Measurements from ENCODE around the gene IFRD2.

The IFRD2 gene, protein sequence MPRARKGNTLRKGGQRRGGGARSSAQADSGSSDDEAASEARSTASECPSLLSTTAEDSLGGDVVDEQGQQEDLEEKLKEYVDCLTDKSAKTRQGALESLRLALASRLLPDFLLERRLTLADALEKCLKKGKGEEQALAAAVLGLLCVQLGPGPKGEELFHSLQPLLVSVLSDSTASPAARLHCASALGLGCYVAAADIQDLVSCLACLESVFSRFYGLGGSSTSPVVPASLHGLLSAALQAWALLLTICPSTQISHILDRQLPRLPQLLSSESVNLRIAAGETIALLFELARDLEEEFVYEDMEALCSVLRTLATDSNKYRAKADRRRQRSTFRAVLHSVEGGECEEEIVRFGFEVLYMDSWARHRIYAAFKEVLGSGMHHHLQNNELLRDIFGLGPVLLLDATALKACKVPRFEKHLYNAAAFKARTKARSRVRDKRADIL

DNA sequence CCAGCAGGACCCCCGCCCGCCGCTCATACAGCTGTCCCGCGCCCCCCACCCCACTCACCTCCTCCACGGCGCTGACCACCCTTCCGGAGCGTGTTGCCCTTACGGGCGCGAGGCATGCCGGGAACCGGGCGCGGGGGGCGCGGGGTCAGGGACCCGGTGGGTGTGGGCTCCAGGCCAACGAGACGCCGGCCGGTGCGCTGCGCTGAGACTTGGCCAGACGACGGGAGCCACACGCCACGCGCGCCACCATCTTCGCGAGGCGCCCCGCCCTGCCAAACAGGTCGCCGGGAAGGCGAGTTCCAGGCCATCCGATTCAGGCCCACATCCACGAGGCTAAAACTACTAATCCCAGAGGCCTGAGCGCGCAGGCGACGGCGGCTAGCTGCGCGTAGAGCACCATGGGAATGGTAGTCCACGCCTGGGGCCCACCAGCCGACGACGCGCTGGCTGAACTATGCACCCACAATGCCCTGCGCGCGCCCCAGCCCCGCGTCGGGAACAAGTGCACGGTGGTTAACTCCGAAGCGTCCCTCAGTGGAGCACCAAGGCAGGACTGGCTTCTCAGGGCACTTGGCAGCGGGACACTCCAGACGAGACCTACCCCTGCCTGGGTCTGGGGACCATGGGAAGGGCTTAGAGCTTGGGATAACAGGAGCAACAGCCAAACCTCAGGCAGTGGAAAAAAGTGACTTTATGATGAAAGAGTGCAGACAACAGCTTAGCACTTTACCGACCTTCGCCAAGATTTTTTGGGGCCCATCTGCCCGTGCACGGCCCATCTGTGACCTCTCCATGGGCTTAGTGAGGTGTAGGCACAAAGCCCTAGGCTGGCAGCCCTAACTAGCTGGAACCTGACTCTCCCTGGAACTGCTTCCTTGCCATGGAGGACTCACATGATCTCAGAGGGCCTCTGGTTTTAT lies at the start of gene IFRD2:
IFRD2 (minus strand) TSS at position 271 of the 920 bp plus-strand sequence; CDS start at position 116, 155 bp downstream.
- peak; percentile 96 for DNase-seq

DNA sequence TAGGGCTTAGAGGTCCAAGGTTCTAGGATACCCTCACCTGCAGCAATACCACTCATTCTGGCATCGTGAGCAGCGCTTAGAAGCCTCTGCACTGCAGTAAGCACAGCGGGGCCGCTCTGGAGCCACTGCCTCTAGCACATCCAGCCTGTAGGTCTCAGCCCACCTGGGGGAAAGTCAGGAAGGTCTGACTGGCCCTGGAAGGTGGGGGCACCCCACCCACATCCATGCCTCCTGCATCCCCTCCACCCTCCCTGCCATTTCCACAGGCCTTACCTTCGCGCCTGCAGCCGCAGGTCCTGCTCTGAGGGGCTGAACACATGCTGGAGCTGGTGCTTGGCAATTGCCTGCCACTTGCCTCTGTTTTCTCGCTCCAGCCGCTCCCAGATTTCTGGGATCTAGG lies 49.3 kb upstream of the IFRD2 start:
- no peak for DNase-seq

DNA sequence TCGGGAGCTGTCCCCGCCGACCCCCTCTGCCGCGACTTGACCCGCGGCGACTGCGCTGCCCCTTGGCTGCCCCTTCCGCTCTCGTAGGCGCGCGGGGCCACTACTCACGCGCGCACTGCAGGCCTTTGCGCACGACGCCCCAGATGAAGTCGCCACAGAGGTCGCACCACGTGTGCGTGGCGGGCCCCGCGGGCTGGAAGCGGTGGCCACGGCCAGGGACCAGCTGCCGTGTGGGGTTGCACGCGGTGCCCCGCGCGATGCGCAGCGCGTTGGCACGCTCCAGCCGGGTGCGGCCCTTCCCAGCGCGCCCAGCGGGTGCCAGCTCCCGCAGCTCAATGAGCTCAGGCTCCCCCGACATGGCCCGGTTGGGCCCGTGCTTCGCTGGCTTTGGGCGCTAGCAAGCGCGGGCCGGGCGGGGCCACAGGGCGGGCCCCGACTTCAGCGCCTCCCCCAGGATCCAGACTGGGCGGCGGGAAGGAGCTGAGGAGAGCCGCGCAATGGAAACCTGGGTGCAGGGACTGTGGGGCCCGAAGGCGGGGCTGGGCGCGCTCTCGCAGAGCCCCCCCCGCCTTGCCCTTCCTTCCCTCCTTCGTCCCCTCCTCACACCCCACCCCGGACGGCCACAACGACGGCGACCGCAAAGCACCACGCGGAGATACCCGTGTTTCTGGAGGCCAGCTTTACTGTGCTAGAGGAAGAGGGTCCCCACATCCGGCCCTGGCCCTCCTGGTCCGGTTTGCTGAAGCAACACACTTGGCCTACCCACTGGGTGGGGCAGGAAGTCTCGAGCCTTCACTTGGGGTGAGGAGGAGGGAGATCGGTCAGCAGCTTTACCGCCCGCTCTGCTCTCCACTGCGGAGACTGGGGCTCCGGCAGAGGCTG lies 48.5 kb upstream of the IFRD2 start, which contains the start of gene RASSF1:
RASSF1 (minus strand) TSS at position 389 of the 882 bp plus-strand sequence; CDS start at position 358, 31 bp downstream.
- peak; percentile 45 for DNase-seq

DNA sequence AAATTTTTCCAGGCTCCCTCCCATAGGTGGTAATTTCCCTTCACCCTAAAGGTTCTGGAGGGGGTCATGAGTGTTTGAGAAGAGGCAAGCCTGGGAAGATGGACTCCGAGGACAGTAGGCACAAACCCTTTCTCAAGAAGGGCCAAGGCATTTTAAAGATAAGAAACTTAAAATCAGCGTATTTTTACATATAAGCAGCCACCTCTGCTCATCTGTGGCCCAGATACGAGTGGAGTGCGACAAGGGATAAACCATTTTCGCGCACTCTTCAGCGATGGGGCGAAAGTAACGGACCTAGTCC lies 47.9 kb upstream of the IFRD2 start:
- DNase-seq = no peak

DNA sequence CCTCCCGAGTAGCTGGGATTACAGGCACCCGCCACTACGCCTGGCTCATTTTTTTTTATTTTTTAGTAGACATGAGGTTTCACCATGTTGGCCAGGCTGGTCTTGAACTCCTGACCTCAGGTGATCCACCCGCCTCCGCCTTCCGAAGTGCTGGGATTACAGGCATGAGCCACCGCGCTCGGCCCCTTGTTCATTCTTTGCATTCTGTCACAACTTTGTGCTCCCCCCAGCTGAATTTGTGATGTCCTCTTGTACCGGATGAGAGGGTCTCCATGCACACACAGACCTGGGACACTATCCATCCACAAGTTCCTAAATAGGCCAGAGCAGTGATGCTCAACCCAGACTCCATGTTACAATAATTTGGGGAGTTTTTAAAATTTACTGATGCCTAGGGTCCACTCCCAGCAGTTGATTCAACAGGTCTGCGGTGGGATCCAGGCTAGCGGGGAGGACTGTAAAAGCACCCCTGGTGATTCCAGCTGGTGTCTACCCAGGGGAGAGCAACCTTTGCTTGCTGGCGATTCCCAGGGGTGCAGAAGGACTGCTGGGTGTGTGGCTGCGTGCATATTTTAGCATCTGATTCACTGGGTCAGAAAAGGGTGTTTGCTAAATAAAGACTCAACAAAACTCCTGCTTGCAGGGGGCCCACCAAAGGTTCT lies 47.4 kb upstream of the IFRD2 start:
- no peak for DNase-seq

DNA sequence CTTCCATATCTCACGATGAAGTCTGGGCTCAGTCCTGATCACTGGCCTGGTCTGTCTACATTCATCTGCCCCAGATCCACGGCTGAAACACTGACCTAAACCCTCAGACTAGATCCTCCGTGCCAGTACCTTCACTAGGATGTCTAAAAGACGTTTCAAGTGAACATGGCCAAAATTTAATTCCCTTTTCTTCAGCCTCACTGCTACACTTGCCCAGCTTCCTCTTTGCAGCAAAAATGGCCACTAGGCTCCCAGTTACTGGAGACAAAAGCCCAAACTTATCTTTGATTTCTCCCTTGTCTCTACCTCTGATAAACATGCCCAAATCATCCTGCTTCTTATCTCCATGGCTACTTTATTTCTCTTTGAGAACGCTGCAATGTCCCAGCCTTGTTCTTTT lies 46.7 kb upstream of the IFRD2 start:
- no peak for DNase-seq

DNA sequence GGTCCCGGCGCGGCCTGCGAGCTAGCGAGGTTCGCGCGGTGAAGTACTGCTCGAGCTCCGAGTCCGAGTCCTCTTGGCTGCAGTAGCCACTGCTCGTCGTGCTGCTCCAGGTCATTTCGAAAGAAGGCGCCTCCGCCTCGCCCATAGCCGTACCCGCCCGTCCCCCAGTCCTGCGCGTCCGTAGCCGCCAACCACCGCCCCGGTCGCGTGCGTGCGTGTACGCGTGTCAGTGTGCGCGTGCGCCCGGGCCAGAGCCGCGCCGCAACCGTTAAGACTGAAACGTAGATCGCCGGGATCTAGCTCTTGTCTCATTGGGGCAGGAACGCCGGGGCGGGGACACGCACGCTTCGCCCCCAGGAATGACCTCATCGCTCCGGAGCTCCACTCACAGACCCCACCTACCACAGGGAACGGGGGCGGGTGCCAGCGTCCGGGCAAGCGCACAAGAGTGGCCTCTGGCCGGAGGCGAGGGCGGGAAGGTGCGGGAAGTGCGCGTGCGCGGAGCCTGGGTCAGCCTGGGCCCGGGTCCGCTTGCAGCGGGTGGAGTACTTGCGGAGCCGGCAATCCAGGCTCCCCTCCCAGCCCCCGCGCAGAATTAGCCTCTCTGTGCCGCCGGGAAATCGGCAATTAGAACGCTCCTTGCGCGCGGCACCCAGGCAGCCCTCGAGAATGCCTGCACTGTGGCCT lies 45.1 kb upstream of the IFRD2 start:
- DNase-seq = peak; percentile 96

DNA sequence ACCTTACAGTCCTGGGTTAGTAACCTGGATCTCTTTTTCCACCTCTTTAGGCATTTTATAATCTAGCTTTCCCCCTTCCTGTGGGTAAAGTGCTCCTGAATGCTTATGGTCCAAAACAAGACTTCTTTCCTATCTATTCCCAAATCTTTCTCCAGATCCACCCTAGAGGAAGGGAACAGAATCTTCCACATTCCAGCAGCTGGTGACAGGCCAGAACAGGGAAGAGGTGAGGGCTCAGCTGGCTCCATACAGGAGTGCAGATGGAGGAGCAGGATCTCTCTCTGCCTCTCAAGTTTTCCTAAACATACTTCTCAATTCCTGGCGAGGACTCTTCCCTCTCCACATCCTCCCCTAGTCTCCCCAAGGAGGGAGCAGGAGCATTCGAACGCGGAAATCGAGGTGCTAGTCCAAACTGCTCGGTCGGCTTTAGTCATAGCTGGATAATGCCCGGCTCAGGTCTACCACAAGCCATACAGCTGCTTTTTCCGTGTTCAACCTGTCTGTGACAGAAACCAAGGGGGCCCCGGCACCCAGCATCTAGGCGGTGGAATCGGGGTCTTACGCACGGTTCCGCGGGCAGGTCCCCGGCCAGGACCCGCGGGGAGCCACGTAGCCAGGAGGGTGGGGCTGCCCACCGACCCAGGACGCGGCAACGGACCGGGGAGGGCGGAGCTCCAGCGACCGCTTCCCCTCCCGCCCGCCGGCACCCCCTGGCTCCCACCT lies 44.4 kb upstream of the IFRD2 start:
- peak; percentile 76 for DNase-seq

DNA sequence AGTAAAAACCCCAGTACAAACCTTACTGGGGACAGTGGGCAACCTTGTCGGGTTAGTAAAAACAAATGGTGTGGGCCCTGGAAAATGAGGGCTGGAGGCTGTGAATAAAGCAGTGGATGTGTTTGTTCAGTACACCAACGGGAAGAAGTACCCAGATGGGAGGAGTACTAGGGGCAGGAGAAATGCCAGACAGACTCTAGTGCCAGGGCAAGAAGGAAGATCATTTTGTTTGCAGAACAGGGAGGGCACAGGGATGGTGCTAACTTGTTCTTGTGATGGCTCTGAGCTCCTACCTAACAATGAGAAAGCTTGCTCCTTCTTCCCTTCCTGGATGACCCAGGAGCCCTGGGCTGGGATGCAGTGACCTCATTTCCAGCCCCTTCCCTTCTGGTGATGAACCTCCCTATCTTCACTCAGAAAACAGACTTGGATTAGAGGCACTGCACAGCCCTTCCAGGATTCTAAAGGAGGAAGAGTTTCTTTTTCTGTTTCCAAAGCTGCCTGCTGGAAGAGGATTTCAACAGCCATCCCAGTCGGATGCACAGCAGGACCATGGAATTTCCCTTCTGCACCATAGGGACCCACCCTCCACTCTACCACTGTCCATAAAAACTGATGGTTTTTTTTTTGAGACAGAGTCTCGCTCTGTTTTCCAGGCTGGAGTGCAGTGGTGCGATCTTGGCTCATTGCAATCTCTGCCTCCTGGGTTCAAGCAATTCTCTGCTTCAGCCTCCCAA lies 42.3 kb upstream of the IFRD2 start:
- DNase-seq = no peak

DNA sequence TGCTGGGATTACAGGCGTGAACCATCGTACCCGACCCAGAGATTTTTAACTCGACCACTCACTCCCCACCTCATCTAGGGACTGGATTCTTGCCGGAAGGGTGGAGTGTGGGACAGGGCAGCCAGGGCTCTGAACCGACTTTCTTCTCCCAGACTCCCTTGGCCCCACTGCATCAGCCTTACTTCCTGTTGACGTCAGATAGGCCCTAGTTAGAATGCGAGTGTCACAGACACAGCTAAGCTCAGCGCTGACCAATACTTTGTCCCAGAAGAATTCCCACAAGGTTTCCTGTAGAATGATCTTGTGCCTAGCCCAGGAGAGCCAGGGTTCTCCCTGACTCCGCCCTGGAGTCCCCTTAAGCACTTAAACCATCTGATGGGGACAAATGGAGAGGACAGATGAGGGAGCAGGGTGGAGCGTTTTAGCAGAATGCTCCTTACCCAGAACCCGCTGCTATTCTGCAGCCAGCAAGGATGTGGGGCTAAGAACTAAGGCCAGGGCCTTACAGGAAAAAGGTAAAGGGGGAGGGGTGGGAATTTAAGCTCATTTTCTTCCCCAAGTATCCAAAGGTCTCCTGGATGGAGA lies 41.6 kb upstream of the IFRD2 start:
- no peak for DNase-seq

DNA sequence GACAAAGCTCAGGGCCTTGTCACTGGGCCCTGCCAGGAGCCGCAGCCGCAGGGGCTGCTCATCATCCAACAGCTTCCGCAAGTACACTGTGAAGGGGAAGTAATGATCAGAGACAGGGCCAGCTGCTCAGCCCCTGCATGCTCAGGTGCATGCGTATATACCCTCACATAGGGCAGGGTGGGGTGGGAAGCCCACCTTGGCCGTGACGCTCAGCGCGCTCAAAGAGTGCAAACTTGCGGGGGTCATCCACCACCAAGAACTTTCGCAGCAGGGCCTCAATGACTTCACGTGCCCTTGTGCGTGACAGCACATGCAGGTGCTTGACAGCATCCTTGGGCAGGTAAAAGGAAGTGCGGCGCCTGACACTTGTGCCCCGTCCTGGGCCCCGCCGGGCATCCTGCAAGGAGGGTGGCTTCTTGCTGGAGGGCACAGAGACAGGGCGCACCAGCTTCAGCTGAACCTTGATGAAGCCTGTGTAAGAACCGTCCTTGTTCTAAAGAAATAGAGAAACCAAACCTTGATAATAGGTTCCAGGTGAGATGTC lies 39.2 kb upstream of the IFRD2 start:
- DNase-seq = no peak

DNA sequence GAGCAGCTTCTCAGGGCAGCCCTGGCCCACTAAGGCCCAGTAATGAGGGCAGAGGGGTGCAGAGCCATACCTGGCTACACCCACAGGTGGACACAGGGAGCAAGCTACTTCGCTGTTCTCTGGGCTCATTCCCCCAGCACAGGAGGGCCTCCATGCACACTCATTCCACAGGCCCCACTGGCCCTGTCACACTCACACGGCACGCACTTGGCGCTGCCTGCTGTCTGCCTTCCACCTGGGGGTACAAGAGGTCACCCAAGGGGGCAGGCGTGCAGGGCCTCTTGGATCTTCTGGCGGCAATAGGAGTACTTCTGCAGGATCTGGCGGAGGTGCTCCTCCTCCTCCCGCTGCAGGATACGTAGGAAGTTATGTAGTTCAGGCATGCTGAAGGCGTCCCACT lies 38.1 kb upstream of the IFRD2 start:
- no peak for DNase-seq

DNA sequence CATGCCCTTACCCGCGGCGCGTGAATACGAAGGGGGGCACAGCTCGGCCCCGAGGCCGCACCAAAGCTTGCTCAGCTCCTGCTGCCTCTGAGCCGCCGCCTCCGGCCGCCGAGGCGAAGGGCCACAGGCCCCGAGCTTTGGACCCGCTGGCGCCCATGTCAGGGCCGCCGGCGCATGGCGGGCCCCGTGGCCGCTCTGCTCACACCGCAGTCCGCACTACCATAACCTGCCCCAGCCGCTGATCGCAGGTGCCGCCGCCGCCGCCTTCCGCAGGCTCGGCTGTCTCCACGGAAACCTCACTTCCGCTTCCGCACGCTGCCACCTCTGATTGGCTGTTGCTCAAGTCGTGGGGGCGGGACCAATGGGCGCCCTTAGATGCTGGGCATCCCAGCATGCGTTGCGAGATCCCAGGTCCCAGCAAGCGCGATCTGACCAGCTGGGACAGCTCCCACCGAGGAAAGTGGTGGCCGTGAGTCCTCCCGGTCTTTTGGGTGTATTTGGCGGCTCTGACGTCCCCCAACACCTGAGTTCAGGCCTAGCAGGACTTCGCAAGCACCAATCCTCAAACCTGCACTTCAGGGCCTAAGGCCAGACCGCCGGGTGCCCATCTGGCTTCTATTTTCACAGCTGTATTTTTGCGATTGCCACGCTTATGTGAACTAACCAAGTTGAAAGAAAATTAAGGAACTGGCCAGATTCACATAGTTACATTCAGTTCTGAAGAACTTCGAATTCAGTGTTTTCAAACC lies 35.9 kb upstream of the IFRD2 start, which contains the start of gene TUSC2:
TUSC2 (minus strand) TSS at position 281 of the 749 bp plus-strand sequence; CDS start at position 157, 124 bp downstream.
- peak; percentile 94 for DNase-seq

DNA sequence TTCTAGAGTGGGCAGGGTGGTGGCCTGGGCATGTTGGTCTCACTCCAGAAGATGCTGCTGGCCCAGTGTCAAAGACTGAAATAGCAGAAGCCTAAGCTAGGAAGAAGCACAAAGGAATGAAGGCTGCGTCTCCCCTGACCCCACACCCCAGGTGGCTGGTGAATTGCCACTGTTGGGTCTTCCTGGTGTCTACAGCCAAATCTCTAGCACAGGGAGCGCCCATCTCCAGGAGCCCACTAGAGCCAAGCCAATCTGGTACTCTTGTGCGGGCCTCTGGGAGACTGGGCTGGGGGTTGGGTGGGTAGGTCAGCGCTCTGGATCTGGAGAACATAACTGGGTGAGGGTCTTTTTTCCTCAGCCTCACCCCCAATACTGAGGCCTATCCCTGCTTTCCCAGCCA lies 34.9 kb upstream of the IFRD2 start:
- no peak for DNase-seq

DNA sequence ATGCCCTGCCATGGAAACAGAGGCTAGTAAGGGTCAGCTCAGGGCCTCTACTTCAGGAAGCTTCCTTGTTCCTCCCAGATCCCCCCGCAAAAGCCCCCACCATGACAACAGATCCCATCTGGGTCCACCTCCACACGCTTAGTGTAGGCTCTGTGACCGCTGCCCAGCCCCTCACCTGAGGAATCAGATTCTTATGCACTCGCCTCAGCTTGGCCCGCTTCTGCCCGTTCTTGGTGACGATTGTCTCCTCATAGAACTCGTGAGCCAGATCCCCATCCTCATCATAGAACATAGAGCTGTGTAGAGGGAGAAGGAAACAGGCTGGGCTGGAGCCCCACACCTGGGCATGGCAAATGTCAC lies 33.9 kb upstream of the IFRD2 start:
- DNase-seq = no peak

DNA sequence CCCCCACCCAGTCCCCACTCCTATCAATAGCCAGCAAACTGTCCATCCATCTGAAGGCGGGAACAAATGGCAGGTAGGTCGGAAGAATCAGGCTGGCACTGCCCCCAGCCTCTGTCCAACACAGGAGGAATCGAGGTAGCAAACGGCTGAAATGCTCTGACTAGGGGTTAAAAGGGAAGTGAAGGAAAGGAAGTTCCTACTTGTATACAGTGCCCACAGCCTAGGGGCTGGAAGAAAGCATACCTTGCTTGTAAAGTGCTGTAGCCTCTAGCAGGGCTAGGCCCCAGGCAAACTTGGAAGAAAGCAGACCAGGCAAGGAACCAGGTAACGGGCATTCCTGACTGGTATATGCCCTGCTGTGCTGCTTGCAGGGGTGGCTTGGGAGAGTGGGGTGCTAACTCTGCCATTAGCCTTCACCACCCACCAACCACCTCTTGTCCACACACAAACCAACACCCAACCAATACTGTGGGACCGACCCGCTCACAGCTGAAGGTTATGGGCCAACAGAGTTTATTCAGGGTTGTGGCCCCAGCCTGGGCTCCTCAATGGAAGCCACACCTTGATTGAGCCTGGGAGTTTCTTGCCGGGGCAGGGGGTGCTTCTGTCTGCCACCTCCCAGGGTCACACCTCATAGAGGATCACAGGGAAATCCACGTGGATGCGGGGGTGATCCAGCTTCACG lies 33.4 kb upstream of the IFRD2 start:
- no peak for DNase-seq

DNA sequence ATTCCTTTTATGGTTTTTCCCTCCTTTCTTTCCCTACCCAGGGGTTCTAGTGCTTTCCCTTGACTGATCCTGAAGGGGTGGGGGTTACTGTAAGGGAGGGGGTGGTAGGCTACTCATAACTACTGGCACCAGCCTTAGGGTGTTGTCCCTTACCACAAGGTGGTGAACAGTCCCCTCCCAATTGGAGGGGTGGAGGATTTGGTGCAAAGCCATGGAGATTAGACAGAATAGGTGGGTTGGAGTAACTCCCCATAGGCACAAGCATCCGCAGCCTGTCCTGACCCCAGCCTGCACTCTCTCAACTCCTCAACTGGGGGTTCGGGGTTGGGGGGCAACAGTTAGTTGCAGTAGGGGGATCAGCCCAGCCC lies 32.9 kb upstream of the IFRD2 start:
- DNase-seq = no peak

Measured in stimulated activated naive CD4-positive, alpha-beta T cell treated with Interleukin-2 at 50 U/mL for 16 hours (primary cell).